ENCODE results near the gene DUXA.
"Not testable (repeated sequence)": the region's sequence is repeated elsewhere in the genome, so short reads cannot be mapped to it uniquely, and the experiment has no call there.

DUXA gene

DNA sequence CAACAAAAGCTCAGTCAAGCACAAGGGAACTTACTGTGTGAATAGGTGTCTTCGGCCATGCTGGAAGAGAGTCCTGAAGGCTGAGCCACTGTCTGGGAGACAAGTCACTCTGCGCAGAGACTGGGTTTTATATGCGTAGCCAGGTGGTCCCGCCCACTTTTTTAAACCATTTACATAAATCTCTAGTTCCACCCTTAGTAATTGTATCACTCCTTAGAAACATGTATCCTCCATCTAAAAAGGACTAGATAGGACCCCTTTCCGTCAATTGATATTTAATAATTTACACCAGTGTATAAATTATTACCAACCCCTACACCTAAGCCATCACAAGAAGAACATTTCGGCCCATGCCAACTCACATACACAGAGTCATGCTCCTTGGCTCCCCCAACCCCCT, at the start of gene DUXA:
DUXA (minus strand) TSS at position 101 of the 400 bp plus-strand sequence; CDS start at position 59, 42 bp downstream.
- DNase-seq (ENCODE audit: low spot score), result no peak

DNA sequence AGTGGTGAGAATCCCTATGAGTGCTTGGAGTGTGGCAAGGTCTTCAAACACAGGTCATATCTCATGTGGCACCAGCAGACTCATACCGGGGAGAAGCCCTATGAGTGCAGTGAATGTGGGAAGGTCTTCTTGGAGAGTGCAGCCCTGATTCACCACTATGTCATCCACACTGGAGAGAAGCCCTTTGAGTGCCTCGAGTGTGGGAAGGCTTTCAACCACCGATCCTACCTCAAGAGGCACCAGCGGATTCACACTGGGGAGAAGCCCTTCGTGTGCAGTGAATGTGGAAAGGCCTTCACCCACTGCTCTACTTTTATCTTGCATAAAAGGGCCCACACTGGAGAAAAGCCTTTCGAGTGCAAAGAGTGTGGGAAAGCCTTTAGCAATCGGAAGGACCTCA, 44.8 kb upstream of the DUXA start:
- no peak for DNase-seq (ENCODE audit: low spot score)

DNA sequence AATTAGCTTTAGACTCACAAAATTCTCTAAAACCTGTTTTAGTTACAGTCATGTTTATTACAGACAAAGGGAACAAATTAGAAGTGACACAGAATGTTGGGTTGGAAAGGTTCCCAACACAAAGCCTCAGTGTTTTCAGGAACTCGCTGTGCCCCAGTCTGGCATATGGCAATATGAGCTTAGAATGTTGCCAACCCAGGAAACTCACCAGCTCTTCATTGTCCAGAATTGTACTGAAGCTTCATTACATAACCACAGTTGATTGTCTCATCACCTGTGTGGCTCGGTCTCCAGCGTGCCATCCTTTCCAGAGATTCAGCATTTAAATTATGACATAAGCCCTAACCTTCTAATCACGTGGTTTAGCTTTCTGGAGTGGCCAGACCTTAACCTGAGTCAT, 43.1 kb upstream of the DUXA start:
- no peak for DNase-seq (ENCODE audit: low spot score)

GRCh38 chr19:57202160-57202559, 34.9 kb upstream of the DUXA start:
- DNase-seq (ENCODE audit: low spot score), result no peak

DNA sequence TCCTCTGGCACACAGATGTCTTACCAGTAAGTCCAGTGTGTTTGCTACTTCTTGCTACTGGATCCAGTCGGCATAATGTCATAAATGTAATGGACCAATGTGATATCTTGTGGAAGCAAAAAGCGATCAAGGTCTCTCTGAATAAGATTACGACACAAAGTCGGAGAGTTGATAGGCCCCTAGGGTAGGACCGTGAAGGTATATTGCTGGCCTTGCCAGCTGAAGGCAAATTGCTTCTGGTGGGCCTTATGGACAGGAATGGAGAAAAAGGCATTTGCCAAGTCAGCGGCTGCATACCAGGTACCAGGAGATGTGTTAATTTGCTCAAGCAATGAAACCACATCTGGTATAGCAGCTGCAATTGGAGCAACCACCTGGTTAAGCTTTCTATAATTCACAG, 30.6 kb upstream of the DUXA start:
- not testable (repeated sequence) for DNase-seq (ENCODE audit: low spot score)

DNA sequence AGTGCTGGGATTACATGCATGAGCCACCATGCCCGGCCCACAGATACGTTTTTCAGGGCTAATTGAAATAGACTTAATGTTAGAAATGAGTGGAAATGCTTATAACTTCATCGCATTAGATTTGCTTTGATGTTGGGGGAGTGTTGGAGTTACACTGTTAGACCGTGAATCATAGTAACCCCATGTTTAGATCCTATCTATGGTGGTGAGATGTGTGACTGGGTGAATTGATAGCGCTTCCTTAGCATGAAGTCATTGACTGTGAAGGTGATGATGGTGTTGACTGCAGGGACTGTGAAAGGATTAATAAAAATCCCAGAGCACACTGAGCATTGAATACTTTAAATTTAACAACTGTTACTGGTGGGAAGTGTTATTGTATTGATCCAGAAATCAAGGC, 25.7 kb upstream of the DUXA start:
- no peak for DNase-seq (ENCODE audit: low spot score)

DNA sequence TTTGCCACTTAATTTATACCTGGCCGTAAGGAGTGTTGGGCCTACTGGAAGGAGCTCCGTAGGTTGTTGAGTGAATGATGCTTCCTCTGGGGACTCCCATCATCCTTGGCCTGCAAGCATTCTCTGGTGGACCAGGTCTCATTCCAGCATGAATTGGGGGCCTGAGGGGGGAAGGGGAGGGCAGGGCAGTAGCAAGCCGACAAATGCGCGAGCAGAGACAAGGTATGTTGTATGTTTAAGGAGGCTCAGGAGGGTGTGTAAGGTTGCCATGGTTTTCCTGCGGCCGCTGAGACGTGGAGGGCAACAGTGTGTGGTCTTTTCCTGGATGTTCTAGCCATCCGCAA, 24.8 kb upstream of the DUXA start:
- DNase-seq (ENCODE audit: low spot score), result peak; percentile 27

DNA sequence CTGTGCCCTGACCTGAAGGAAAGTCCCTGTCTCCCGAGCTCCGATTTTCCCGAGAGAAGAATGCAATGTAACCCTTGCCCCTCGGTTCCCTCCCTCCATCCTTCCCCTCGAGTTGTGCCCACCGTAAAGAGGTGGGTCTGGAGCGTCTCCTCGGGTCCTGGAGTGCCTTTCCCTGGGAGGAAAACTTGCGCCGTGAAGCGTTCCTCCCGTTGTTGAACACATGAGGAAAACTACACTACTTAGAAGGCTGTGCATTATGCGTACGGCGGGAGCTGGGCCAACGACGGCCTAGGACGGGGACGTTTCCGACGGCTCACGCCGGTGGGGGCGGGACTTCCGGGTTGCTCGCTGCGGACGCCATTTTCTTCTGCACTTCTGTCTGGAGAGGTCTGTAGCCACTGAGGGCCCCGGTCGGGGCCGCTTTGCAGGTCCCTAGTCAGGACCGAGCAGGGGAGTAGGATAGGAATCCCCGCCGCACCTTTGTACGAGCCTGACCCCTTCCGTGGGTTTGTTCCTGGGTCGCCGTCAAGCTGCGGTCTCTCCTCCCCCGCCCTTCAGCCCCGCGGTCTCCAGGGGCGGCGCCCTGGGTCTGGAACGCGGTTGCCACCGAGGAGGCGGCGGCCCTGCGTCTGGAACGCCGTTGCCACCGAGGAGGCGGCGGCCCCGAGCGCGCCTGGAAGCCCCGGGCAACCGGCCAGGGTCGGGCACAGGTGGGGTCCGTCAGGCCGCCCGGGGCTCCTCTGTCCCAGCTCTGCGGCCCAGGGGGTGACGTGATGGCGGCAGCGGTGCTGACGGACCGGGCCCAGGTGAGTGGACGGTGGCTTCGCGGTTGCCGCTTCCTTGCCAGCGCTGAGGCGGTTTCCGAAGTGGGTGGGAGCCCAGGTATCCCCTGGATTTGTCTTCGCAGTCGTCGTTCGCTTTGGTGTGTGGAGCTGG, 24.1 kb upstream of the DUXA start, which contains the start of gene ZNF264:
ZNF264 (plus strand) TSS at position 360 of the 936 bp plus-strand sequence; CDS start at position 774, 414 bp downstream.
- peak; percentile 96 for DNase-seq (ENCODE audit: low spot score)

- no peak for DNase-seq (ENCODE audit: low spot score)
Measured at GRCh38 chr19:57190301-57190700, 23.0 kb upstream of the DUXA start.

DNA sequence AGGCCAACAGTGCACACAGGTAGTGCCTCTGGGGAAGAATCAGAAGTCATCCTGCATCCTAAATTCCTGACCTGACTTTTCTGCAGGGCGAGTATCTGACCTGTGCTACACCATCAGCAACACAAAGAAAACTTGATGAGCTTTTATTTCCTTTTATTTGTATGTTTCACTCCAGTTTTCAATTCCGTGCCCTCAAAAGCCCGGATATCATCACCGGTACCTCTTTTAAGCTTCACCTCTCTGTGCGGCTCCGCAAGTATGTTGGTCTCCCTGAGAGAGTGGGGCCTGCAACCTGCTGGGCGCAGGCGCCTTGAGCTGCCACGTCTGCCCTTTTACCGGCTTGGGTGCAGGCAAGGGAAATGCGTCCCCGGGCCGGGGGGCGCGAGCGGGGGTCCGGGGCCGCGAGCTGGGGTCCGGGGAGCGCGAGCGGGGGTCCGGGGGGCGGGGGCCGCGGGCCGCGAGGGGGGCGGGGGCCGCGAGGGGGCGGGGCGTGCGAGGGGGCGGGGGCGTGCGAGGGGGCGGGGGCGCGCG, 4.3 kb upstream of the DUXA start:
- DNase-seq (ENCODE audit: low spot score), result peak; percentile 82

GRCh38 chr19:57165846-57166245, 1.4 kb downstream of the DUXA start:
- DNase-seq (ENCODE audit: low spot score), result no peak

- no peak for DNase-seq (ENCODE audit: low spot score)
Measured at GRCh38 chr19:57161985-57162539, 5.2 kb downstream of the DUXA start.

DNA sequence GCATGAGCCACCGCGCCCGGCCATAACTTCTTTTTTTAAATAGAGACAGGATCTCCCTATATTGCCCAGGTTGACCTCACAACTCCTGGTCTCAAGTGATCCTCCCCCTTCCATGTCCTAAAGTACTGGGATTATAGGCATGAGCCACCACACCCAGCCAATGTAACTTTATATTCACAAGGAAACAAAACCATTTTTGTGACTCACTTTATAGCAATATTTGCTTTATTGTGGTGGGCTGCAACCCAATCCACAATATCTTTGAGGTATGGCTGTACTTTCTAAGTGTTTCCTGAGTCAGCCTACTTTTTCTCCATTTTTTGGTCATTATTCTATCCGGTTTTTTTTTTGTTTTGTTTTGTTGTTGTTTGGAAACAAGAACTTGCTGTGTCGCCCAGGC, 14.4 kb downstream of the DUXA start:
- DNase-seq (ENCODE audit: low spot score), result no peak

DNA sequence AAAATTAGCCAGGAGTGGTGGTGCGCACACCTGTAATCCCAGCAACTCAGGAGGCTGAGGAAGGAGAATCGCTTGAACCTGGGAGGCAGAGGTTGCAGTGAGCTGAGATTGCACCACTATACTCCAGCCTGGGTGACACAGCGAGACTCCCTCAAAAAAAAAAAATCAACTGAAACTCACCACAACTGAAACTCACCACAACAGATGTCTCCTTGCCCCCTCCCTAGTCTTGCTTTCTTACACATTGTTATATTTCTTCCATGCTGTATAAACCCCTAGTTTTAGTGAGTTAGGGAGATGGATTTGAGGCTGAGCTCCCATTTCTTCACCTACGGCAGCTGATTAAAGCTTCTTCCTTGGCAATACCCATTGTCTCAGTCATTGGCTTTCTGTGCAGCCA, 25.6 kb downstream of the DUXA start:
- no peak for DNase-seq (ENCODE audit: low spot score)

DNA sequence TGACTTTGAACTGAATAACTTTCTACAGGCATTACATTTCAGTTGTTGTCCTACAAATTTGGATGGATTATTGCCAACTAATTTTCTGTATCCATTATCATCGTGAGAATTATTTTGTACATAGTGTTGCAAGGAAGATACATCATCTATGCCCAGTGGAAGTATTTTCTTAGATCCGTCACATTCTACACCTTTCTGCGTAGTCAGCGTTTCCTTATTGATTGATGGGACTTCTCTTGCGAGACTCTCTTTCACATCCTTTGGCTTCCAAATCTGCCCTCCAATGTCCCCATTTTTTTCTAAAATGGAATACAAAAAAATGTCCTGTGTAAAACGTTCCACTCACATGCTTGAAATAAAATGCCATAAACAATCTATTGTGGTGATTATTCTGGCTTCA, 31.5 kb downstream of the DUXA start:
- no peak for DNase-seq (ENCODE audit: low spot score)

GRCh38 chr19:57127403-57127802, 39.9 kb downstream of the DUXA start:
- DNase-seq (ENCODE audit: low spot score), result not testable (repeated sequence)

DNA sequence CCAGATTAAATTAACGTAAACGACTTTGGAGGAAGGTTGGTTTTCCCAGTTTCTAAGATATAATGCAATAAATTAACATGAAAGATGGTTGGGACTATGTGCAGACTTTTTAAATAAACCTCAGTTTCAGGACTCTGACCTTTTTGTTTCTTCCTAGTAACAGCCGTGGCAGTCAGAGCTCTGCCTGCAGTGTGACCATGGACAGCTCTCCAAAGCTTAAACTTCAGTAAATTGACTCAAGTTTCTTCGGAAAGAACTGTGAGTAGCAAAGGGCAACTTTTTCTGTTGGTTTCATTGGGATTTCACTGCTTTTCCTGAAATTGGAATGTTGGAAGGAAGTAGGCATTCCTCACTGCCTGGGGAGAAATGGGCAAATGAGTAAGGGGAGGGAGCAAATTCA, 43.4 kb downstream of the DUXA start:
- DNase-seq (ENCODE audit: low spot score), result no peak

DNA sequence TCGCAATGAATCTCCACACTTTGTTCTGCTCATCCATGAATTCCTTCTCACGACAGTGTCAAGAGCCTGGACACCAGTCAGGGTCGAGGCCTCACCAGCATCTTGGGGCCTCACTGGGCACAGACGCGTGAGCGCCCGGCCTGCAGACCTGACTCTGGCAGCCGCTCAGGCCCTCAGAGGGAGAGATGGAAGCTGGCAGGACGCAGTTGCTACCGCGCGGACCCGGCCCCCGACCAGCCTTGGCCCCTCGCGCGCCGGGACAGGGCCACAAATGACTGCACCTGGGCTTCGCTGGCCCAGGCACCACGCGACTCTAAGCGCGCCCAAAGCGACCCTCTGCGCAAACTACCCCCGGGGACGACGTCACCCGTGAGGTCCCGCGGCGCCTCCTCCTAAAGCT, 48.4 kb downstream of the DUXA start:
- no peak for DNase-seq (ENCODE audit: low spot score)

- DNase-seq (ENCODE audit: low spot score), result not testable (repeated sequence)
Measured at GRCh38 chr19:57113501-57113900, 53.8 kb downstream of the DUXA start.

DNA sequence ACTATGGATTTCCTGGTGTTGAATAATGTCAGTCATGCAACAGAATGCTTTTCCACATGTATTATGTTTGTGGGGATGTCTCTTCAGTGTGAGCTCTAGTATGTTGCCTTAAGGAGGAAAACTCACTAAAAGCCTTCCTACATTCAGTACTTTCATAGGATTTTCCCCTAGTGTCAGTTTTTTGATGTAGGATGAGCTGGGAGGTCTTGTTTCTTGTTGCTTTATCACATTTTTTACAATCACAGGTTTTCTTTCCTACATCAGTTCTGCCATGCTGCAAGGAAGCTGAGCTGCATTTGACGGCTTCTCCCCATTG, 56.0 kb downstream of the DUXA start:
- no peak for DNase-seq (ENCODE audit: low spot score)

DNA sequence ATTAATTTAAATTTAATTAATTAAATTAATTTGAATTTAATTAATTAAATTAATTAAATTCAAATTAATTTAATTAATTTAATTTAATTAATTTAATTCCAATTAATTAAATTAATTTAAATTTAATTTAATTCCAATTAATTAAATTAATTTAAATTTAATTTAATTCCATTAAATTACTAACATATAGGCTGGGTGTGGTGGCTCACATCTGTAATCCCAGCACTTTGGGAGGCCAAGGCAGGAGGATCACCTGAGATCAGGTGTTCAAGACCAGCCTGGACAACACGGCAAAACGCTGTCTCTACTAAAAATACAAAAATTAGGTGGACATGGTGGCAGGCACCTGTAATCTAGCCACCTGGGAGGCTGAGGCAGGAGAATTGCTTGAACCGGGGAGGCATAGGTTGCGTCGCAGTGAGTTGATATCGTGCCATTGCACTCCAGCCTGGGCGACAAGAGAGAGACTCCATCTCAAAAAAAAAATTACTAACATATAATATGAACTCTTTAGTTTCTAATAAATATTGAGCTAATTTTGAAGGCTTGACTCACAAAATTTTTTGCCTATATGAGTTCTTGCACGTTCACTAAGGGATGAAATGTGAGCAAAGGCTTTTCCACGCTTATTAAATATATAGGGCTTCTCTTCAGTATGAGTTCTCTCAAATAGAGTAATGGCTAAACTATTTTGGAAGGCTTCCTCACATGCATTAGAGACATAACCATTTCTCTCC, 56.5 kb downstream of the DUXA start:
- no peak for DNase-seq (ENCODE audit: low spot score)

- no peak for DNase-seq (ENCODE audit: low spot score)
Measured at GRCh38 chr19:57106722-57107235, 60.5 kb downstream of the DUXA start.

Data from GM03348 (cell line).